Measurements from ENCODE around the gene UGT2B7.
"Not testable (repeated sequence)": the region's sequence is repeated elsewhere in the genome, so short reads cannot be mapped to it uniquely, and the experiment has no call there.

UGT2B7 gene

DNA sequence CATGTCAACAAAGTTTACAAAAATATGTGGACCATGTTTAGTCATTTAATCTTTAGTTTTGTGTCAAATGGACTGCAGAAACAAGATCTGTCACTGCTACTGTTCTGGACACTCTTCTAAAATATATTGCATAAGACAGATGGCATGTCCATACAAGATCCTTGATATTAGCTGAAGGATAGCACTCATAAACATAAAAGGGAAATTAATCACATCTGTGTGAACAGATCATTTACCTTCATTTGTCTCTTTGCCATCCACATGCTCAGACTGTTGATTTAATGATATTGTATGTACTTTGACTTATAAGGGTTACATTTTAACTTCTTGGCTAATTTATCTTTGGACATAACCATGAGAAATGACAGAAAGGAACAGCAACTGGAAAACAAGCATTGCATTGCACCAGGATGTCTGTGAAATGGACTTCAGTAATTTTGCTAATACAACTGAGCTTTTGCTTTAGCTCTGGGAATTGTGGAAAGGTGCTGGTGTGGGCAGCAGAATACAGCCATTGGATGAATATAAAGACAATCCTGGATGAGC, at the start of gene UGT2B7:
Gene UGT2B7 (plus strand): TSS at position 364 of the 546 bp plus-strand sequence. CDS start 47 bp downstream, at position 411.
- no peak for TF ChIP-seq CTCF (IDR thresholded peaks at IDR 0.05; ENCODE audit: insufficient read depth, low read depth, low read length, missing control alignments)
- no peak within 1 kb of the TSS for H3K4me3 ChIP-seq (ENCODE audit: low read length)
- DNase-seq (ENCODE audit: low read depth): peak; percentile 85

DNA sequence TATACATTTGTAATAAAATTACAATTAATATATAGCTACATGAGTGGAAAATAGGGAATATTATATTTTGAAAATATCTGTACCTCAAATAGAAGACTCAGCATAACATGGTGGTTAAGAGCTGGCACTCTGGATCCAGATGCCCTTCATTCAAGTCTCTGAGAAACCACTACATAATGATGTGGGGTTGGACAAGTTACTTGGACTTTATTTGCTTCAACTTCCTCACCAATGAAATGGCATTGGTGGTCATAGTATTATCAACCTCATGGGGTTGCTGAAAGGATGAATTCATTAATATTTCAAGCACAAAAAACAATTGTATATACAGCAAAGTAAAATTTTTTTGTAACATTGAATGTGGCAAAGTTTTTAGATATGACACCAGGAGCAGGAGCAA, 46.4 kb upstream of the UGT2B7 start:
- no peak overlapping the region for H3K4me3 ChIP-seq (ENCODE audit: low read length)
- no peak for TF ChIP-seq CTCF (IDR thresholded peaks at IDR 0.05; ENCODE audit: insufficient read depth, low read depth, low read length, missing control alignments)
- DNase-seq (ENCODE audit: low read depth): no peak

GRCh38 chr4:69050853-69051575, 45.3 kb upstream of the UGT2B7 start:
- DNase-seq (ENCODE audit: low read depth); H3K4me3 ChIP-seq (ENCODE audit: low read length): not testable (repeated sequence)

DNA sequence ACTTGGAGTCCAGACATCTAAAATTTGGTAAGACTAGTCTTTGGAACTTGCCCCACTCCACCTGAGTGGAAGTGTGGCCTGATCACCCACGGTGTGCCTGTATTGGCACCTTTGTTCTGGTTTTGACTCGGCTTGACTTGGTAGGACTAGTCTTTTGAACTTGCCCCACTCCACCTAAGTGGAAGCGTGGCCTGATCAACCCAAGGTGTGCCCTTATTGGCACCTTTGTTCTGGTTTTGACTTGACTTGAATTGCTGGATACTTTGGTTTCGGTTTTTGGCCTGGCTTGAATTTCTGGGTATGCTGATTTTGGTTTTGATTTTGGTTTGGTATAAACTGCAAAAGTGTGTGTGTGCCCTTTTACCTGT, 44.7 kb upstream of the UGT2B7 start:
- TF ChIP-seq CTCF (IDR thresholded peaks at IDR 0.05; ENCODE audit: insufficient read depth, low read depth, low read length, missing control alignments): no peak
- no peak overlapping the region for H3K4me3 ChIP-seq (ENCODE audit: low read length)
- no peak for DNase-seq (ENCODE audit: low read depth)

DNA sequence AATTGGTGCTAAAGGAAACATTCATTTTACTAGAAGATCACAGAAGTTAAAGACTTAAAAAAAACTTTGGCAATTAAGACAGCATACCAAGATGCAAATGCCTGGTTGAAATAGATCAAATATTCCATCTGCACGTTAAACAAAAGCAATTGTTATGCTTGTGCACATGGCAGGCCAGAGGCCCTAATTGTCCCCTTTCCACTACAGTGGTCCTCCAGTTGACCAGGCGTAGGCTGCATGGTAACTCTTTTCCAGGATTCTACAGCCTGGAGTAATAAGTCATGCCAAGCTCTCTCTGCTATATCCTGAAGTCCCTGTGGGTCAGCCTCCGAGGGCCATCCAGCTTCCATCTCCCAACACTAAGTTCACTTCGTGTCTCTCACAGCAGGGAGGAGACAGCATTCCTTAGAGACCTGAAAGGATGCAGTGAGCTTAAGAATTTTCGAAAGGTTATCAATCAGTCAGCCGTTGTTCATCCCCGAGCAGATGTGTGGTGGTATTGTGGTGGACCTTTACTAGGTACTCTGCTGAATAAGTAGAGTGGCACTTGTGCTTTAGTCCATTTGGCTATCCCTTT, 42.9 kb upstream of the UGT2B7 start:
- not testable (repeated sequence) for H3K4me3 ChIP-seq (ENCODE audit: low read length); DNase-seq (ENCODE audit: low read depth)

- H3K4me3 ChIP-seq (ENCODE audit: low read length); DNase-seq (ENCODE audit: low read depth): not testable (repeated sequence)
Observed at GRCh38 chr4:69054033-69054432, 42.2 kb upstream of the UGT2B7 start.

DNA sequence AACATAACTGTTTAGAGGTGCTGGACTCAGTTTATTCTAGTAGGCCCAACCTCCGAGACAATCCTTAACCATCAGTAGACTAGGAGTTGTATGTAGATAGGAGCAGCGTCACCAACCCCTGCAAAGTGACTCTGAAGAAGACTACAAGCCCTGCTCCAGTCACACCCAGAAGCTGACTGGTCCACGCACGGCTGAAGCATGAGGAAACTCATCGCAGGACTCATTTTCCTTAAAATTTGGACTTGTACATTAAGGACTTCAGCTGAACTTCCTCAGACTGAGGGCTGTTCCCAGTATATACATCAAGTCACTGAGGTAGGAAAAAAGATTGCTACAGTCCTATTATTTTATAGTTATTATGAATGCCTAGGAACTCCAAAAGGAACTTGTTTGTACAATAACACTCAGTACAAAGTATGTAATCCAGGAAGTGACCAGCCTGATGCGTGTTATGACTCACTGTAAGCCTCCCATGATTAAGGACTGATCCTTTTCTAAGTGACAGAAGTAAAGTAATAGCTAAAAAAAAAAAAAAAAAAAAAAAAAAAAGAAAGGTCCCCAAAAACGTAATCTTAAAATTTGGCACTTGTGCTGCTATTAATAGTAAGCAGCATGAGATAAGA, 41.6 kb upstream of the UGT2B7 start:
- DNase-seq (ENCODE audit: low read depth): peak; percentile 92
- TF ChIP-seq CTCF (IDR thresholded peaks at IDR 0.05; ENCODE audit: insufficient read depth, low read depth, low read length, missing control alignments): no peak
- no peak overlapping the region for H3K4me3 ChIP-seq (ENCODE audit: low read length)

DNA sequence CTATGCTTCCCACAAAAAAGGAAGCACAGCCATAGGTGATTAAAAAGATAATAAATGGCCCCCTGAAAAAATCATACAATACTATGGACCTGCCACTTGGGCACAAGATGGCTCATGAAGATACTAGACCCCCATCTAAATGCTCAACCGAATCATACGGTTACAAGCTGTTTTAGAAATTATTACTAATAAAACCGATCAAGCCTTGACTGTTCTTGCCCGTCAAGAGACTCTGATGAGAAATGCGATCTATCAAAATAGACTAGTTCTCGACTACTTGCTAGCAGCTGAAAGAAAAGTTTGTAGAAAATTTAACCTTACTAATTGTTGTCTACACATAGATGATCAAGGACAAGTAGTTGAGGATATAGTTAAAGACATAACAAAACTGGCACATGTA, 40.1 kb upstream of the UGT2B7 start:
- no peak for DNase-seq (ENCODE audit: low read depth)
- no peak for TF ChIP-seq CTCF (IDR thresholded peaks at IDR 0.05; ENCODE audit: insufficient read depth, low read depth, low read length, missing control alignments)
- no peak overlapping the region for H3K4me3 ChIP-seq (ENCODE audit: low read length)

Data from epithelial cell of esophagus (primary cell).